GM12891 (cell line): ENCODE measurements around the gene GCNT4.

Experiments used
- DNase-seq: peaks from one replicate; pipeline ENCODE4 v3.0.0; 2011; ENCODE audit warnings: low spot score; ENCODE audit not compliant: insufficient read length
- FAIRE-seq: peaks from 2 replicates; lab custom pipeline; 2011; peaks lifted over from hg19 to GRCh38; lab: Jason Lieb, UNC
- PAX5 ChIP-seq: IDR thresholded peaks from 2 replicates; pipeline ENCODE4 v1.6.1; 2011; ENCODE audit warnings: low read length, moderate library complexity, mild to moderate bottlenecking; ENCODE audit not compliant: insufficient read depth, severe bottlenecking
- POLR2A ChIP-seq: IDR thresholded peaks from 2 replicates; pipeline ENCODE4 v1.6.1; 2011; ENCODE audit warnings: low read depth, low read length, control low read depth
- POLR2AphosphoS5 ChIP-seq: IDR thresholded peaks from 2 replicates; pipeline ENCODE4 v1.6.1; 2011; ENCODE audit warnings: low read depth, low read length, control low read depth
- POU2F2 ChIP-seq: IDR thresholded peaks from 2 replicates; pipeline ENCODE4 v1.6.1; 2011; ENCODE audit warnings: low read depth, mild to moderate bottlenecking, control low read depth, low read length, moderate library complexity
- SPI1 ChIP-seq: IDR thresholded peaks from 2 replicates; pipeline ENCODE4 v1.6.1; 2011; ENCODE audit warnings: low read depth, low read length, control low read depth
- TAF1 ChIP-seq: IDR thresholded peaks from 2 replicates; pipeline ENCODE4 v1.6.1; 2011; ENCODE audit warnings: low read depth, low read length, control low read depth

GCNT4 gene

GRCh38 chr5:75020016-75020656 lies 32.2 kb downstream of the GCNT4 start:
- no peak for FAIRE-seq
- DNase-seq, result no peak
- TF ChIP-seq SPI1 (no peak), POU2F2 (no peak), POLR2A (no peak), POLR2AphosphoS5 (no peak), TAF1 (no peak), PAX5 (no peak)

- TF ChIP-seq SPI1 (no peak), POU2F2 (no peak), POLR2A (no peak), PAX5 (no peak), TAF1 (no peak), POLR2AphosphoS5 (no peak)
- FAIRE-seq (no peak), DNase-seq (no peak)
Observed at GRCh38 chr5:75018805-75019587, 33.4 kb downstream of the GCNT4 start.

GRCh38 chr5:75017971-75018370 lies 34.4 kb downstream of the GCNT4 start:
- FAIRE-seq, result no peak
- no peak for TF ChIP-seq SPI1
- TF ChIP-seq POLR2AphosphoS5, result no peak
- no peak for TF ChIP-seq TAF1
- TF ChIP-seq POU2F2, result no peak
- no peak for TF ChIP-seq PAX5
- no peak for DNase-seq

DNA sequence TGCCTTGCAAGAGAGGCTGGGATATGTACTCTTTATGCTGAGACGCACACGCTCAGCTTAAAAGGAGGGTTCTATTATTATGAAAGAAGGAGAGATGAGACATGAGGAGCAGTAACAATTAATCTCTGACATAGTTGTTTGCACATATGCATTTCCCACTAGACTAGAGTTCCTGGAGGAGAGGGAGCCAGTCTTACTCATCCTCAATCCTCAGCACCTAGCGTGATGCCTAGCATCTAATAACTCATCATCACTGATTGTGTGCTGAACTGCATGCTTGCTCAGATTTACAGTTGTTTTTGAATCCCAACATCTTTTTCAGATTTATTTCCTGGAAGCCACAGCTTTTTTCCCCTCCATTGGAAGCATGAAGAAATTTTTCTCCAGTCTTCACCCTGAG lies 35.5 kb downstream of the GCNT4 start:
- FAIRE-seq, result peak; percentile 5
- no peak for TF ChIP-seq SPI1
- TF ChIP-seq PAX5, result no peak
- TF ChIP-seq POU2F2, result no peak
- no peak for TF ChIP-seq TAF1
- TF ChIP-seq POLR2A, result no peak
- no peak for TF ChIP-seq POLR2AphosphoS5
- DNase-seq, result no peak

DNA sequence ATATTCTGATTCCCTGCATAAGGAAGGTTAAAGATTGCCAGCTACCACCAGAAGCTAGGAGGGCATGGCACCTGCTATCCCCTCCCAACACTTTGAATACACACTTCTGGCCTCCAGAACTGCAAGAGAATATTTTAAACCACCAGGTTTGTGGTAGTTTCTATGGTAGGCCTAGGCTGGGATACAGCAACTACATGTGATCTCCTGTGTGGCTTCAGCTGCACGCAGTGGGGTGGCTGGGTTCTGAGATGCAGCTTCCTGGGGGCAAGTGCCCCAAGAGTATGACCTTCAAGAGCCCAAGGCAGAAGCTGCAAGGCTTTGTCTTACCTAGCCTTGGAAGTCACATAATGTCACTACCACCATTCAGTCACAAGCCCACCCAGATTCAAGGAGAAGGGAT lies 39.6 kb downstream of the GCNT4 start:
- TF ChIP-seq POLR2AphosphoS5 (no peak), SPI1 (no peak), PAX5 (no peak), TAF1 (no peak), POLR2A (no peak), POU2F2 (no peak)
- DNase-seq, result no peak
- no peak for FAIRE-seq

DNA sequence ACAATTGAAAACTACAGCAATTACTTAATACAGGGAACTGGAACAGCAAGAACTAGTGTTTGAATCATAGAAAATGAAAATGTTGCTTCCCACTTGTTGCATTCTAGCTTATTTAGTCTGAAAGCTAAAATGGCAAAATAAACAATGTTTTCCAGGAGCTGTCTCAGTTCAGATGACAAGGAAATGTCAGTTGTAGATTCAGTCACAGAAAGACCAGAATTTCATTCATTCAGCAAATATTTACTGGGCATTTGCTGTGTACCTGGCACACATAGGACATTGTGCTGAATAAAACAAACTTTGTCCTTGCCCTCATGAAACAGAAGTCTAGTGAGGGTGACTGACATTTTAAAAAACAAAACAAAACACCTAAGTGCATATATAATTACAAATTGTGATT lies 41.5 kb downstream of the GCNT4 start:
- FAIRE-seq (no peak), DNase-seq (no peak)
- TF ChIP-seq TAF1 (no peak), SPI1 (no peak), PAX5 (no peak), POLR2A (no peak)

GRCh38 chr5:75009556-75010345 lies 42.6 kb downstream of the GCNT4 start:
- no peak for TF ChIP-seq POU2F2
- TF ChIP-seq PAX5, result no peak
- no peak for TF ChIP-seq TAF1
- no peak for DNase-seq
- FAIRE-seq, result no peak

DNA sequence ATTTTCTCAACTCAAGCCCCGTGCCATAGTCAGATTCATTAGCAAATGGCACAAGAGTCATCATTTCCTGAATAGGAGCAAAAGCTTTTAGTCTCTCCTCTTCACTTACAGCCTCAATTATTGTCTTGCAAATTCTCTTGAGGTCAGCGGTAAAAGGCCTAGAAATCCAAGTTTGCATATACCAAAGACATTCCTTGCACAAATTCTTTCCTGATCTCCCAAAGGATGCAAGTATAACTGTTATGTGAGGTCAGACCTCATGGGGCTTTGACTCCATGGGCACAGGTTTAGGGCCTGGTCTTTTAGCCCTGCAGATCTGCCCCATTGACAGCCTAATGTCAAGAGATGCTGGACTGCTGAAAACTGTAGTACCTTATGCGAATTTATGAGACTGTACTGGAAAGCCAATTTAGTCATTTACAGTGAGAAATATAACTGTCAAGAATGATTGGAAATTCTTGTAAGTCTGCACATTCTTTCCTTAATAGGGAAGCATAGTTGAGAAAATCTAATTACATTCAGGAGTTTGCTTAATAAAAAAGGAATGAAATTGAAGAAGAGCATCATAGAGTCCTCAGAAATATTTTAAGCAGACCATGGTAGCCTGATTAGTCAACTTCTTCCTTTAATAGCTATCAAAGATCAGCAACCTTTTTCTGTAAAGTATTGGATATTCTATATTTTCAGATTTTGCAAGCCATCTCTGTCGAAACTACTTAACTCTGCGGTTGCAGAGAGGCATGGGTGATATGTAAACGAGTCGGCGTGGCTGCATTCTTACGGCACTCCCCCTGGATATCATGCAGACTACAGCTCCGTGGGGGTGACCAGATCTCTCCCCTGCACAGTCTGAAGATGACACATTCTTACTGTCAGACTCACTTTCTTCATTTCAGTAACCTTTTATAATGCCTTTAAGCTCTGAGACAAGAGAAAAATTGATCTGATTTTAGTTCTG lies 45.2 kb downstream of the GCNT4 start:
- DNase-seq, result no peak
- no peak for TF ChIP-seq POU2F2
- TF ChIP-seq POLR2AphosphoS5, result no peak
- TF ChIP-seq POLR2A, result no peak
- no peak for TF ChIP-seq SPI1
- TF ChIP-seq PAX5, result no peak
- TF ChIP-seq TAF1, result no peak
- FAIRE-seq, result no peak

- FAIRE-seq, result no peak
- TF ChIP-seq POU2F2 (no peak), PAX5 (no peak), POLR2AphosphoS5 (no peak), TAF1 (no peak), SPI1 (no peak)
- no peak for DNase-seq
Observed at GRCh38 chr5:75005561-75005960, 46.8 kb downstream of the GCNT4 start.
